OCI-LY7 (cell line): ENCODE measurements around the gene HOXA3. TPM values are rescaled to one million over a fixed set of nuclear protein-coding genes. Genes with fewer than 3 reads are reported as not detected.
A peak's percentile ranks its signal among the peaks of the same experiment; 100 is the strongest.

ENCODE experiments used
- BruUV-seq: library from RNA; stranded (reverse); fragments of 400-500 nt; replicated peaks from 2 replicates; lab custom pipeline; 2021; lab: Mats Ljungman, UMichigan
- CTCF ChIA-PET: fragments of 300-600 bp; sonication (Branson Sonifier 250); formaldehyde crosslinking; loops from one replicate; lab custom pipeline; 2022; ENCODE audit warnings: antibody characterized with exemption; ENCODE audit not compliant: unreplicated experiment; lab: Charles Lee
- POLR2A ChIA-PET: fragments of 300-600 bp; sonication (Branson Sonifier 250); formaldehyde crosslinking; loops from one replicate; lab custom pipeline; 2022; ENCODE audit warnings: antibody characterized with exemption; lab: Charles Lee
- DNase-seq: peaks from one replicate; pipeline ENCODE4 v3.0.0-alpha.2; 2015; ENCODE audit warnings: low spot score
- H2AFZ ChIP-seq: fragments of 200-600 bp; sonication (generic), shearing (Covaris generic); 2 replicates; pipeline ENCODE4 v1.6.1; 2014; ENCODE audit warnings: mild to moderate bottlenecking, antibody characterized with exemption, low read length, moderate library complexity
- H3K27ac ChIP-seq: fragments of 200-600 bp; sonication (generic); 2 replicates; pipeline ENCODE4 v1.5.1; 2014; ENCODE audit warnings: mixed run types, low read depth, mild to moderate bottlenecking, moderate library complexity, low read length, inconsistent platforms; ENCODE audit not compliant: poor library complexity, severe bottlenecking
- H3K36me3 ChIP-seq: fragments of 200-600 bp; sonication (generic); 2 replicates; pipeline ENCODE4 v1.6.1; 2014; ENCODE audit warnings: mild to moderate bottlenecking, antibody characterized with exemption, low read length, moderate library complexity, mixed read lengths; ENCODE audit not compliant: insufficient read depth
- H3K4me1 ChIP-seq: fragments of 200-600 bp; sonication (generic); 2 replicates; pipeline ENCODE4 v1.5.1; 2014; ENCODE audit warnings: mild to moderate bottlenecking, low read length; ENCODE audit not compliant: insufficient read depth, poor library complexity, severe bottlenecking
- H3K4me2 ChIP-seq: fragments of 200-600 bp; sonication (generic); 2 replicates; pipeline ENCODE4 v1.6.1; 2014; ENCODE audit warnings: mild to moderate bottlenecking, low read length
- H3K4me3 ChIP-seq: fragments of 200-600 bp; sonication (generic); 2 replicates; pipeline ENCODE4 v1.5.1; 2014; ENCODE audit warnings: mild to moderate bottlenecking, low read depth, low read length; ENCODE audit not compliant: poor library complexity, severe bottlenecking
- H3K79me2 ChIP-seq: fragments of 200-600 bp; sonication (generic); 2 replicates; pipeline ENCODE4 v1.6.1; 2016; ENCODE audit warnings: low read depth, mild to moderate bottlenecking, low read length, moderate library complexity, mixed read lengths; ENCODE audit not compliant: insufficient read depth
- H3K9me2 ChIP-seq: fragments of 200-600 bp; sonication (generic); 2 replicates; pipeline ENCODE4 v1.6.1; 2016; ENCODE audit warnings: mild to moderate bottlenecking, low read length, mixed read lengths; ENCODE audit not compliant: insufficient read depth
- H3K9me3 ChIP-seq: fragments of 200-600 bp; sonication (generic); 2 replicates; pipeline ENCODE4 v1.6.1; 2014; ENCODE audit warnings: mild to moderate bottlenecking, mixed run types, low read length, mixed read lengths
- H4K20me1 ChIP-seq: fragments of 200-600 bp; sonication (generic); 2 replicates; pipeline ENCODE4 v1.6.1; 2014; ENCODE audit warnings: mild to moderate bottlenecking, antibody characterized with exemption, low read length, moderate library complexity, mixed read lengths; ENCODE audit not compliant: insufficient read depth
- EZH2phosphoT487 ChIP-seq: fragments of 200-600 bp; sonication (generic); IDR thresholded peaks from 2 replicates; pipeline ENCODE4 v1.6.1; 2018; ENCODE audit warnings: low read depth, borderline replicate concordance, mild to moderate bottlenecking, mixed run types, antibody characterized with exemption, low read length, moderate library complexity, mixed read lengths
- intact Hi-C: fragments of 100-400 bp; cut with micrococcal nuclease; formaldehyde crosslinking; loops from one replicate; pipeline ENCODE4 v1.10.0; 2022; ENCODE audit not compliant: unreplicated experiment
- total RNA-seq, 2 experiments: library from RNA; depleted of rRNA in 1 of 2; stranded (reverse); fragments of >200 nt in 1 of 2; shearing (Covaris generic) in 1 of 2; gene quantifications; 2 replicates each; pipeline ENCODE4 v1.2.3, GENCODE V29; 2014 to 2022
- TF ChIP-seq, protein P1 (sequence below): fragments of 200-600 bp; sonication (generic); conservative IDR thresholded peaks from 2 replicates; pipeline ENCODE4 v1.5.1; 2014; ENCODE audit warnings: mild to moderate bottlenecking, antibody characterized with exemption, low read length, moderate library complexity, mixed read lengths

Gene HOXA3
- total RNA-seq, 2 experiments from 2014 or later: 0.41 to 2.7 TPM

DNA sequence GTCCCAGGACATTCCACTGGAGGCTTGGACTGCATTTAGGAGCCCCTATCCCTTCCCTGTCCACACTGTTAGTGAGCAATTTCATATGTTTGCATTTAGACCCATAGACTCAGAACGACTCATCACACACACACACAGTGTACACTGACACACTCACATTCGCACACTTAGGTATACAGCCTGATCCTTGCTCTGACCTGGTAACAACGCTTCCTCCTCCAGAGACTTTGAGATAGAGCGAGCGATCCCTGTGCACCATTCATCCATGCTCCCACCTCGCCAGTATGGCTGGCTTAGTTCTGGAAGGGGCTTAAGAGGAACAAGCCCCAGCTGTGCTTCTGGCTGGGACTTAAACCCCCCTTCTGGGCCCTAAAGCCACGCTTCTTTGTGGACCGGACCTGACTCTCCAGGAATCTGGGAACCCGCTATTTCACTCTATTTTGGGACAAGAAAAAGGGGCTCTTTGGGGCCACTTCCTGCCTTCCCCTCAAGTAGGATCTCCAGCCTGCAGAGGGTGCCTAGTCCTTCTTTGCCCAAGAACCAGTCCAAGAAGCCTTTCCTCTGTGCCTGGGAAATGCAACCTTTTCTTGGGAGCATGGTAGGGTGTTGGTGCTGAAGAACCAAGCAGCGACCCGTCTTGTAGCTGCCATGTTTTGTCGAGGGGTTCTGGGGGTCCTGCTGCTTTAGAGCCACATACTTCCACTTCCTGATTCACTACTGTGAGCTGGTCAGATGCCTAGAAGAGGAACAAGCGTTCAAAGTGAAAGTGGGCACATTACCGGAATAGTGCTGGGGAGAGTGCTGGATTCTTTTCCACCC lies 48.6 kb upstream of the HOXA3 start:
- POLR2A ChIA-PET: interaction anchor here (0.6 kb wide), 1 partner anchor 450 kb away, joined by 3 read pairs; no protein-coding TSS in a partner anchor
- peak; percentile 38 for DNase-seq
- Histone ChIP-seq H3K27ac (no peak overlapping the region), H3K9me2 (no peaks in the 10 kb centered on the region), H3K4me1 (peaks cover 17% of the 10 kb centered on the region), H3K4me2 (peak overlapping the region; percentile 86), H3K36me3 (no peaks in the 10 kb centered on the region), H4K20me1 (no peaks in the 10 kb centered on the region), H3K4me3 (peak overlapping the region; percentile 73), H3K9me3 (no peaks in the 10 kb centered on the region), H3K79me2 (no peaks in the 10 kb centered on the region), H2AFZ (no peak overlapping the region; the same call in 1 of the 2 replicates)
- CTCF ChIA-PET: no interaction called here
- intact Hi-C loops: no loop called here
- BruUV-seq: no TSS peak
- TF ChIP-seq EZH2phosphoT487: no peak
- TF ChIP-seq, protein P1, sequence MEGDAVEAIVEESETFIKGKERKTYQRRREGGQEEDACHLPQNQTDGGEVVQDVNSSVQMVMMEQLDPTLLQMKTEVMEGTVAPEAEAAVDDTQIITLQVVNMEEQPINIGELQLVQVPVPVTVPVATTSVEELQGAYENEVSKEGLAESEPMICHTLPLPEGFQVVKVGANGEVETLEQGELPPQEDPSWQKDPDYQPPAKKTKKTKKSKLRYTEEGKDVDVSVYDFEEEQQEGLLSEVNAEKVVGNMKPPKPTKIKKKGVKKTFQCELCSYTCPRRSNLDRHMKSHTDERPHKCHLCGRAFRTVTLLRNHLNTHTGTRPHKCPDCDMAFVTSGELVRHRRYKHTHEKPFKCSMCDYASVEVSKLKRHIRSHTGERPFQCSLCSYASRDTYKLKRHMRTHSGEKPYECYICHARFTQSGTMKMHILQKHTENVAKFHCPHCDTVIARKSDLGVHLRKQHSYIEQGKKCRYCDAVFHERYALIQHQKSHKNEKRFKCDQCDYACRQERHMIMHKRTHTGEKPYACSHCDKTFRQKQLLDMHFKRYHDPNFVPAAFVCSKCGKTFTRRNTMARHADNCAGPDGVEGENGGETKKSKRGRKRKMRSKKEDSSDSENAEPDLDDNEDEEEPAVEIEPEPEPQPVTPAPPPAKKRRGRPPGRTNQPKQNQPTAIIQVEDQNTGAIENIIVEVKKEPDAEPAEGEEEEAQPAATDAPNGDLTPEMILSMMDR: no peak

- peak within 1 kb of the TSS; percentile 73 for H3K4me3 ChIP-seq
- TF ChIP-seq, protein P1: no peak
- TF ChIP-seq EZH2phosphoT487: no peak
- no peaks in the 10 kb centered on the region for H3K36me3 ChIP-seq
- no peaks in the 10 kb centered on the region for H4K20me1 ChIP-seq
- BruUV-seq: no TSS peak
- peak within 1 kb of the TSS; percentile 49; the same call in 1 of the 2 replicates for H2AFZ ChIP-seq
- peaks cover 17% of the 10 kb centered on the region for H3K4me1 ChIP-seq
- no peaks in the 10 kb centered on the region for H3K9me3 ChIP-seq
- intact Hi-C loops: loop anchor here (5.0 to 10.0 kb wide), 4 partner anchors 407 to 877 kb away; partner anchors contain the start of gene HIBADH
- CTCF ChIA-PET: no interaction called here
- no peak within 1 kb of the TSS for H3K27ac ChIP-seq
- H3K9me2 ChIP-seq: no peaks in the 10 kb centered on the region
- POLR2A ChIA-PET: no interaction called here
- H3K79me2 ChIP-seq: no peaks in the 10 kb centered on the region
- peak; percentile 74 for DNase-seq
- H3K4me2 ChIP-seq: peak within 1 kb of the TSS; percentile 86
These were observed 47.7 kb upstream of the HOXA3 start, which contains the start of gene HOXA13 for GRCh38 chr7:27199849-27200760. HOXA13 (minus strand) TSS chr7:27200091; CDS start chr7:27200077, 14 bp downstream.
